Uterus (tissue), 2 donors: Measurements from ENCODE around the gene SERPINE1.

Experiments used
- POLR2A ChIP-seq, 2 donors: fragments of 450-650 bp; IDR thresholded peaks; one replicate each; pipeline ENCODE4 v1.6.1; 2016; ENCODE audit warnings: antibody characterized with exemption in 2 of 2, mild to moderate bottlenecking in 1 of 2, moderate library complexity in 1 of 2
- TF ChIP-seq, protein P1 (sequence below), 4 experiments: fragments of 200-600 bp in 2 of 4; fragments of 450-650 bp in 2 of 4; sonication (generic) in 2 of 4; IDR thresholded peaks; one replicate each; pipeline ENCODE4 v1.5.1; 2016 to 2019; ENCODE audit warnings: antibody characterized with exemption in 4 of 4, mild to moderate bottlenecking in 2 of 4, moderate library complexity in 1 of 4

DNA sequence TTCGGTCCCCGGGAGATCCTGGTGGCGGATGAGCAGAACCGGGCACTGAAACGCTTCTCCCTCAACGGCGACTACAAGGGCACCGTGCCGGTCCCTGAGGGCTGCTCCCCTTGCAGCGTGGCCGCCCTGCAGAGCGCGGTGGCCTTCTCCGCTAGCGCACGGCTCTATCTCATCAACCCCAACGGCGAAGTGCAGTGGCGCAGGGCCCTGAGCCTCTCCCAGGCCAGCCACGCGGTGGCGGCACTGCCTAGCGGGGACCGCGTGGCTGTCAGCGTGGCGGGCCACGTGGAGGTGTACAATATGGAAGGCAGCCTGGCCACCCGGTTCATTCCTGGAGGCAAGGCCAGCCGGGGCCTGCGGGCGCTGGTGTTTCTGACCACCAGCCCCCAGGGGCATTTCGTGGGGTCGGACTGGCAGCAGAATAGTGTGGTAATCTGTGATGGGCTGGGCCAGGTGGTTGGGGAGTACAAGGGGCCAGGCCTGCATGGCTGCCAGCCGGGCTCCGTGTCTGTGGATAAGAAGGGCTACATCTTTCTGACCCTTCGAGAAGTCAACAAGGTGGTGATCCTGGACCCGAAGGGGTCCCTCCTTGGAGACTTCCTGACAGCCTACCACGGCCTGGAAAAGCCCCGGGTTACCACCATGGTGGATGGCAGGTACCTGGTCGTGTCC, 37.9 kb upstream of the SERPINE1 start:
- TF ChIP-seq, protein P1, sequence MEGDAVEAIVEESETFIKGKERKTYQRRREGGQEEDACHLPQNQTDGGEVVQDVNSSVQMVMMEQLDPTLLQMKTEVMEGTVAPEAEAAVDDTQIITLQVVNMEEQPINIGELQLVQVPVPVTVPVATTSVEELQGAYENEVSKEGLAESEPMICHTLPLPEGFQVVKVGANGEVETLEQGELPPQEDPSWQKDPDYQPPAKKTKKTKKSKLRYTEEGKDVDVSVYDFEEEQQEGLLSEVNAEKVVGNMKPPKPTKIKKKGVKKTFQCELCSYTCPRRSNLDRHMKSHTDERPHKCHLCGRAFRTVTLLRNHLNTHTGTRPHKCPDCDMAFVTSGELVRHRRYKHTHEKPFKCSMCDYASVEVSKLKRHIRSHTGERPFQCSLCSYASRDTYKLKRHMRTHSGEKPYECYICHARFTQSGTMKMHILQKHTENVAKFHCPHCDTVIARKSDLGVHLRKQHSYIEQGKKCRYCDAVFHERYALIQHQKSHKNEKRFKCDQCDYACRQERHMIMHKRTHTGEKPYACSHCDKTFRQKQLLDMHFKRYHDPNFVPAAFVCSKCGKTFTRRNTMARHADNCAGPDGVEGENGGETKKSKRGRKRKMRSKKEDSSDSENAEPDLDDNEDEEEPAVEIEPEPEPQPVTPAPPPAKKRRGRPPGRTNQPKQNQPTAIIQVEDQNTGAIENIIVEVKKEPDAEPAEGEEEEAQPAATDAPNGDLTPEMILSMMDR (IDR thresholded peaks at IDR 0.05) = no peak
- TF ChIP-seq POLR2A (IDR thresholded peaks at IDR 0.05) = no peak
